Measurements from ENCODE around the gene PLCH1. TPM values are rescaled to one million over a fixed set of nuclear protein-coding genes. Genes with fewer than 3 reads are reported as not detected.

PLCH1 gene
- total and polyA plus RNA-seq, 10 of the 15 experiments (the other 5 are each of a cell fraction or from before 2014, with no cell fraction given): 0.03 to 0.22 (median 0.04) TPM; not detected in 5

- H3K27me3 ChIP-seq (replicated peaks in 1 of 2; ENCODE audit: control insufficient read depth in 2 of 2, insufficient read depth in 2 of 2, low read length in 1 of 2): no peaks in the 10 kb centered on the region; a peak in 1 of 4 replicates
- no peaks in the 10 kb centered on the region for H3K4me1 ChIP-seq (ENCODE audit: control insufficient read depth, insufficient read depth, low read length)
- H3K9me3 ChIP-seq (replicated peaks; ENCODE audit: control insufficient read depth, insufficient read depth, low read length): no peaks in the 10 kb centered on the region
- TF ChIP-seq NFYA (IDR thresholded peaks at IDR 0.05; ENCODE audit: borderline replicate concordance, low read depth, low read length) (no peak), MTA3 (IDR thresholded peaks at IDR 0.05; ENCODE audit: borderline replicate concordance, low read length) (no peak), POLR2A (IDR thresholded peaks at IDR 0.05; ENCODE audit: low read depth, low read length) (no peak), NR2C2 (IDR thresholded peaks at IDR 0.05; ENCODE audit: borderline replicate concordance, control insufficient read depth, insufficient read length, low read depth) (no peak), YY1 (IDR thresholded peaks at IDR 0.05; ENCODE audit: low read depth, low read length) (no peak), PAX5 (IDR thresholded peaks at IDR 0.05; ENCODE audit: borderline replicate concordance, low read depth, low read length) (no peak), REST (IDR thresholded peaks at IDR 0.05; ENCODE audit: low read depth, low read length) (no peak), HDAC6 (IDR thresholded peaks at IDR 0.05; ENCODE audit: unreplicated experiment) (no peak), EED (IDR thresholded peaks at IDR 0.05; ENCODE audit: low read depth) (no peak), HDAC2 (IDR thresholded peaks at IDR 0.05) (no peak), ASH2L (IDR thresholded peaks at IDR 0.05; ENCODE audit: borderline replicate concordance, low read depth) (no peak), POU2F2 (IDR thresholded peaks at IDR 0.05; ENCODE audit: borderline replicate concordance, low read depth, low read length) (no peak), MEF2A (IDR thresholded peaks at IDR 0.05; ENCODE audit: insufficient read depth, low read depth, low read length) (no peak), TCF3 (IDR thresholded peaks at IDR 0.05; ENCODE audit: borderline replicate concordance, insufficient read depth, low read depth, low read length) (no peak), MTA2 (IDR thresholded peaks at IDR 0.05; ENCODE audit: low read depth) (no peak), NR2F1 (conservative IDR thresholded peaks at IDR 0.05) (no peak), NRF1 (conservative IDR thresholded peaks at IDR 0.05; ENCODE audit: low read depth, low read length) (no peak)
- in situ Hi-C loops (cut with MboI) (no loop called here), intact Hi-C loops (cut with micrococcal nuclease; ENCODE audit: unreplicated experiment) (no loop called here)
- H3K79me2 ChIP-seq (ENCODE audit: control insufficient read depth, insufficient read depth, low read length): no peaks in the 10 kb centered on the region
- no peak overlapping the region for H3K9ac ChIP-seq (ENCODE audit: control insufficient read depth, insufficient read depth, low read length)
- WGBS (ENCODE audit: insufficient coverage, insufficient replicate concordance, low lambda C conversion rate, missing lambda C conversion rate): 0% methylated on average over 1 of the region's 1 CpG
- FAIRE-seq: no peak
- RAD21 ChIA-PET (ENCODE audit: unreplicated experiment): no interaction called here
- no peak overlapping the region for H2AFZ ChIP-seq (ENCODE audit: control insufficient read depth, low read depth, low read length)
- ATAC-seq: no peak
- no peak overlapping the region for H3K4me2 ChIP-seq (ENCODE audit: control insufficient read depth, insufficient read depth)
- no TSS peak for BruUV-seq (replicated peaks)
- SMC1A ChIA-PET (ENCODE audit: uncharacterized antibody, unreplicated experiment): no interaction called here
- no peaks in the 10 kb centered on the region for H3K36me3 ChIP-seq (ENCODE audit: control insufficient read depth in 2 of 2, insufficient read depth in 2 of 2, low read length in 1 of 2)
- H3K27ac ChIP-seq (ENCODE audit: control insufficient read depth, insufficient read depth): no peak overlapping the region
- CTCF ChIA-PET: interaction anchor here (1.3 kb wide), 1 partner anchor 20 kb away, joined by 3 read pairs; no protein-coding TSS in a partner anchor
- no peak overlapping the region for H3K4me3 ChIP-seq
- POLR2A ChIA-PET: no interaction called here
- no peaks in the 10 kb centered on the region for H4K20me1 ChIP-seq (ENCODE audit: control insufficient read depth, insufficient read depth)
- no peak for DNase-seq (ENCODE audit: low read depth, low spot score)
Measured at GRCh38 chr3:155372281-155372680, 372.6 kb downstream of the PLCH1 start.
